HG03060 (cell line): Measurements from ENCODE around the gene PARP1.

Experiments used
- ATAC-seq: cut with Tn5 transposase; IDR thresholded peaks from one replicate; pipeline ENCODE4 v1.9.1; 2021; ENCODE audit warnings: low read depth, moderate number of reproducible peaks; ENCODE audit not compliant: unreplicated experiment

Gene PARP1

GRCh38 chr1:226384040-226384439, 23.9 kb downstream of the PARP1 start:
- ATAC-seq, result no peak

- no peak for ATAC-seq
These were observed 25.9 kb downstream of the PARP1 start for GRCh38 chr1:226382030-226382429.

GRCh38 chr1:226381226-226381998, 26.5 kb downstream of the PARP1 start:
- ATAC-seq, result no peak

GRCh38 chr1:226378071-226378470, 29.8 kb downstream of the PARP1 start:
- no peak for ATAC-seq

- no peak for ATAC-seq
These were observed 31.6 kb downstream of the PARP1 start for GRCh38 chr1:226376300-226376699.

GRCh38 chr1:226373376-226373775, 34.5 kb downstream of the PARP1 start:
- ATAC-seq, result no peak

GRCh38 chr1:226372885-226373284, 35.0 kb downstream of the PARP1 start:
- no peak for ATAC-seq

- ATAC-seq, result no peak
These were observed 35.9 kb downstream of the PARP1 start for GRCh38 chr1:226371866-226372490.

- ATAC-seq, result no peak
These were observed 36.7 kb downstream of the PARP1 start for GRCh38 chr1:226371027-226371694.

GRCh38 chr1:226370144-226370923, 37.6 kb downstream of the PARP1 start:
- peak; percentile 52 for ATAC-seq

- ATAC-seq, result no peak
These were observed 38.8 kb downstream of the PARP1 start for GRCh38 chr1:226369110-226369509.

GRCh38 chr1:226366290-226366689, 41.6 kb downstream of the PARP1 start:
- no peak for ATAC-seq

GRCh38 chr1:226365831-226366231, 42.1 kb downstream of the PARP1 start:
- ATAC-seq, result no peak

GRCh38 chr1:226364901-226365565, 42.9 kb downstream of the PARP1 start:
- no peak for ATAC-seq

- ATAC-seq, result no peak
These were observed 43.4 kb downstream of the PARP1 start for GRCh38 chr1:226364514-226364899.

- no peak for ATAC-seq
These were observed 43.9 kb downstream of the PARP1 start for GRCh38 chr1:226363801-226364513.

GRCh38 chr1:226362891-226363447, 44.9 kb downstream of the PARP1 start:
- ATAC-seq, result no peak

GRCh38 chr1:226362361-226362760, 45.5 kb downstream of the PARP1 start:
- ATAC-seq, result no peak

GRCh38 chr1:226360106-226360746, 47.7 kb downstream of the PARP1 start:
- ATAC-seq, result peak; percentile 75
